ENCODE data around the gene TPRX1.

GRCh38 chr19:47768604-47769003, 35.7 kb downstream of the TPRX1 start:
- TF ChIP-seq, protein P1, sequence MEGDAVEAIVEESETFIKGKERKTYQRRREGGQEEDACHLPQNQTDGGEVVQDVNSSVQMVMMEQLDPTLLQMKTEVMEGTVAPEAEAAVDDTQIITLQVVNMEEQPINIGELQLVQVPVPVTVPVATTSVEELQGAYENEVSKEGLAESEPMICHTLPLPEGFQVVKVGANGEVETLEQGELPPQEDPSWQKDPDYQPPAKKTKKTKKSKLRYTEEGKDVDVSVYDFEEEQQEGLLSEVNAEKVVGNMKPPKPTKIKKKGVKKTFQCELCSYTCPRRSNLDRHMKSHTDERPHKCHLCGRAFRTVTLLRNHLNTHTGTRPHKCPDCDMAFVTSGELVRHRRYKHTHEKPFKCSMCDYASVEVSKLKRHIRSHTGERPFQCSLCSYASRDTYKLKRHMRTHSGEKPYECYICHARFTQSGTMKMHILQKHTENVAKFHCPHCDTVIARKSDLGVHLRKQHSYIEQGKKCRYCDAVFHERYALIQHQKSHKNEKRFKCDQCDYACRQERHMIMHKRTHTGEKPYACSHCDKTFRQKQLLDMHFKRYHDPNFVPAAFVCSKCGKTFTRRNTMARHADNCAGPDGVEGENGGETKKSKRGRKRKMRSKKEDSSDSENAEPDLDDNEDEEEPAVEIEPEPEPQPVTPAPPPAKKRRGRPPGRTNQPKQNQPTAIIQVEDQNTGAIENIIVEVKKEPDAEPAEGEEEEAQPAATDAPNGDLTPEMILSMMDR (IDR thresholded peaks at IDR 0.05) = no peak
- no peak for TF ChIP-seq EZH2 (IDR thresholded peaks at IDR 0.05; ENCODE audit: borderline replicate concordance, insufficient read depth, low read depth, low read length, poor library complexity, severe bottlenecking)

Measured in B cell (primary cell).